IMR-90 (cell line): ENCODE data around the gene AP2M1. TPM values are rescaled to one million over a fixed set of nuclear protein-coding genes. Genes with fewer than 3 reads are reported as not detected.

ENCODE experiments used
- ATAC-seq: fragments of 200-7000 bp; cut with Tn5 transposase; 2 replicates; pipeline ENCODE4 v1.9.1; 2020; ENCODE audit warnings: low read depth, mild to moderate bottlenecking, moderate library complexity
- BruUV-seq: library from RNA; stranded (reverse); fragments of 400-500 nt; replicated peaks from 2 replicates; lab custom pipeline; 2021; lab: Mats Ljungman, UMichigan
- CTCF ChIA-PET: fragments of 300-600 bp; formaldehyde crosslinking; extraction: SDS; loops from one replicate; lab custom pipeline; 2021; ENCODE audit warnings: antibody characterized with exemption; lab: Yijun Ruan, JAX
- POLR2A ChIA-PET: fragments of 300-600 bp; sonication (Branson Sonifier 250); formaldehyde crosslinking; loops from one replicate; lab custom pipeline; 2022; ENCODE audit warnings: antibody characterized with exemption; ENCODE audit not compliant: unreplicated experiment; lab: Charles Lee
- DNase-seq: peaks from one replicate; pipeline ENCODE4 v3.0.0; 2013
- H2AFZ ChIP-seq: replicated peaks from 2 replicates; pipeline ENCODE3; 2013; ENCODE audit warnings: low read length, mild to moderate bottlenecking; ENCODE audit not compliant: poor library complexity
- H2AK5ac ChIP-seq: 2 replicates; pipeline ENCODE4 v1.6.1; 2013; ENCODE audit warnings: low read depth, low read length, inconsistent platforms
- H2AK9ac ChIP-seq: replicated peaks from 2 replicates; pipeline ENCODE3; 2013; ENCODE audit warnings: mild to moderate bottlenecking, low read depth, low read length, moderate library complexity; ENCODE audit not compliant: poor library complexity
- H2BK120ac ChIP-seq: 2 replicates; pipeline ENCODE4 v1.6.1; 2013; ENCODE audit warnings: low read depth, low read length, inconsistent platforms
- H2BK15ac ChIP-seq: 3 replicates; pipeline ENCODE4 v1.6.1; 2013; ENCODE audit warnings: low read depth, low read length, inconsistent platforms
- H2BK20ac ChIP-seq: 2 replicates; pipeline ENCODE4 v1.6.1; 2013; ENCODE audit warnings: low read depth, mild to moderate bottlenecking, inconsistent platforms, low read length, moderate library complexity
- H2BK5ac ChIP-seq: 2 replicates; pipeline ENCODE4 v1.6.1; 2013; ENCODE audit warnings: mild to moderate bottlenecking, low read depth, low read length, inconsistent platforms; ENCODE audit not compliant: poor library complexity, severe bottlenecking
- H3K14ac ChIP-seq: replicated peaks from 2 replicates; pipeline ENCODE4 v1.6.1; 2013; ENCODE audit warnings: low read depth, low read length, inconsistent platforms
- H3K18ac ChIP-seq: 2 replicates; pipeline ENCODE4 v1.6.1; 2013; ENCODE audit warnings: low read depth, low read length, control low read depth
- H3K23ac ChIP-seq: 2 replicates; pipeline ENCODE4 v1.6.1; 2013; ENCODE audit warnings: low read depth, low read length, inconsistent platforms
- H3K27ac ChIP-seq: 2 replicates; pipeline ENCODE4 v1.5.1; 2013; ENCODE audit warnings: mild to moderate bottlenecking, control low read depth, low read length; ENCODE audit not compliant: insufficient read depth
- H3K27me3 ChIP-seq: 2 replicates; pipeline ENCODE4 v1.6.1; 2013; ENCODE audit warnings: low read length; ENCODE audit not compliant: control insufficient read depth, insufficient read depth
- H3K36me3 ChIP-seq: 2 replicates; pipeline ENCODE4 v1.6.1; 2013; ENCODE audit warnings: low read length, mixed read lengths; ENCODE audit not compliant: control insufficient read depth, insufficient read depth
- H3K4ac ChIP-seq: 2 replicates; pipeline ENCODE4 v1.6.1; 2013; ENCODE audit warnings: low read depth, low read length, inconsistent platforms
- H3K4me1 ChIP-seq: 2 replicates; pipeline ENCODE4 v1.6.1; 2013; ENCODE audit warnings: low read length, mixed read lengths; ENCODE audit not compliant: control insufficient read depth, insufficient read depth
- H3K4me2 ChIP-seq: 2 replicates; pipeline ENCODE4 v1.6.1; 2013; ENCODE audit warnings: low read depth, mild to moderate bottlenecking, control low read depth, low read length, moderate library complexity
- H3K4me3 ChIP-seq: 2 replicates; pipeline ENCODE4 v1.5.1; 2013; ENCODE audit warnings: low read depth, mild to moderate bottlenecking, control low read depth, low read length, moderate library complexity; ENCODE audit not compliant: insufficient read depth
- H3K56ac ChIP-seq: 2 replicates; pipeline ENCODE4 v1.6.1; 2013; ENCODE audit warnings: low read length, inconsistent platforms; ENCODE audit not compliant: insufficient read depth; ENCODE audit errors: extremely low read depth
- H3K79me1 ChIP-seq, 2 experiments: 2 replicates each; pipeline ENCODE4 v1.6.1; 2013; ENCODE audit warnings: low read length in 2 of 2, inconsistent platforms in 1 of 2, low read depth in 1 of 2
- H3K9ac ChIP-seq: 2 replicates; pipeline ENCODE4 v1.6.1; 2013; ENCODE audit warnings: low read depth, low read length, control low read depth
- H3K9me1 ChIP-seq: 2 replicates; pipeline ENCODE4 v1.6.1; 2013; ENCODE audit warnings: low read length, inconsistent platforms; ENCODE audit not compliant: insufficient read depth
- H3K9me3 ChIP-seq: 2 replicates; pipeline ENCODE4 v1.6.1; 2013; ENCODE audit warnings: low read length; ENCODE audit not compliant: control insufficient read depth, insufficient read depth
- H4K20me1 ChIP-seq: 2 replicates; pipeline ENCODE4 v1.6.1; 2013; ENCODE audit warnings: low read length, inconsistent platforms; ENCODE audit not compliant: insufficient read depth
- H4K5ac ChIP-seq: 2 replicates; pipeline ENCODE4 v1.6.1; 2013; ENCODE audit warnings: mild to moderate bottlenecking, low read depth, low read length, control low read depth
- H4K8ac ChIP-seq, 2 experiments: 2 replicates each; pipeline ENCODE4 v1.6.1; 2013; ENCODE audit warnings: low read depth in 2 of 2, low read length in 2 of 2, control low read depth in 1 of 2, inconsistent platforms in 1 of 2
- H4K91ac ChIP-seq: 2 replicates; pipeline ENCODE4 v1.6.1; 2013; ENCODE audit warnings: low read depth, low read length, inconsistent platforms; ENCODE audit not compliant: insufficient read depth
- BHLHE40 ChIP-seq: fragments of 150-350 bp; IDR thresholded peaks from 2 replicates; pipeline ENCODE4 v1.6.1; 2016; ENCODE audit warnings: mild to moderate bottlenecking, low read depth, low read length
- CHD1 ChIP-seq: IDR thresholded peaks from 2 replicates; pipeline ENCODE4 v1.6.1; 2012; ENCODE audit warnings: low read depth, low read length, improper control_type of control experiment
- MXI1 ChIP-seq: IDR thresholded peaks from 2 replicates; pipeline ENCODE4 v1.6.1; 2012; ENCODE audit warnings: low read depth, mild to moderate bottlenecking, low read length, moderate library complexity, borderline replicate concordance
- NFE2L2 ChIP-seq: fragments of 150-350 bp; IDR thresholded peaks from 2 replicates; pipeline ENCODE4 v1.6.1; 2016; ENCODE audit warnings: low read depth, mild to moderate bottlenecking, low read length
- RAD21 ChIP-seq: IDR thresholded peaks from 2 replicates; pipeline ENCODE4 v1.6.1; 2012; ENCODE audit warnings: low read length, improper control_type of control experiment
- RFX5 ChIP-seq: IDR thresholded peaks from 2 replicates; pipeline ENCODE4 v1.8.0; 2012; ENCODE audit warnings: low read depth, mild to moderate bottlenecking, low read length, moderate library complexity
- SMC3 ChIP-seq: fragments of 150-350 bp; IDR thresholded peaks from 2 replicates; pipeline ENCODE4 v1.6.1; 2016; ENCODE audit warnings: low read depth, mild to moderate bottlenecking, antibody characterized with exemption, low read length, moderate library complexity
- WGBS, 2 experiments: methylation state at CpG; one replicate each; pipeline versions ENCODE4 v1.1.5 to v1.1.7; 2013; ENCODE audit warnings: missing lambda C conversion rate in 2 of 2; ENCODE audit not compliant: insufficient read length in 1 of 2; ENCODE audit errors: extremely low coverage in 2 of 2; 5-methylcytosine and 5-hydroxymethylcytosine counted together
- dilution Hi-C: fragments of 300-500 bp; cut with HindIII; formaldehyde crosslinking; loops from one replicate; pipeline ENCODE4 v1.14.3; 2018; ENCODE audit warnings: low sequenced_read_pairs; ENCODE audit not compliant: unreplicated experiment
- in situ Hi-C: fragments of 300-500 bp; cut with MboI; formaldehyde crosslinking; loops from 3 replicates; pipeline ENCODE4 v1.14.3; 2019; ENCODE audit warnings: low sequenced_read_pairs, inconsistent platforms, mixed read lengths
- intact Hi-C: fragments of 100-400 bp; cut with micrococcal nuclease; formaldehyde crosslinking; loops from 2 replicates; pipeline ENCODE4 v1.10.0; 2022
- polyA plus RNA-seq, 3 experiments: library from polyadenylated mRNA; depleted of rRNA; stranded (reverse); fragments of >200 nt; gene quantifications; 2 replicates each; pipeline ENCODE4 v1.2.3, GENCODE V29; 2012; ENCODE audit warnings: low replicate concordance in 1 of 3
- total RNA-seq: library from RNA; depleted of rRNA; stranded (reverse); fragments of >200 nt; gene quantifications from 2 replicates; pipeline ENCODE4 v1.2.3, GENCODE V29; 2012

The AP2M1 gene
- total and polyA plus RNA-seq, 2 of the 4 experiments (the other 2 are of a cell fraction) = 876 to 1,065 TPM

DNA sequence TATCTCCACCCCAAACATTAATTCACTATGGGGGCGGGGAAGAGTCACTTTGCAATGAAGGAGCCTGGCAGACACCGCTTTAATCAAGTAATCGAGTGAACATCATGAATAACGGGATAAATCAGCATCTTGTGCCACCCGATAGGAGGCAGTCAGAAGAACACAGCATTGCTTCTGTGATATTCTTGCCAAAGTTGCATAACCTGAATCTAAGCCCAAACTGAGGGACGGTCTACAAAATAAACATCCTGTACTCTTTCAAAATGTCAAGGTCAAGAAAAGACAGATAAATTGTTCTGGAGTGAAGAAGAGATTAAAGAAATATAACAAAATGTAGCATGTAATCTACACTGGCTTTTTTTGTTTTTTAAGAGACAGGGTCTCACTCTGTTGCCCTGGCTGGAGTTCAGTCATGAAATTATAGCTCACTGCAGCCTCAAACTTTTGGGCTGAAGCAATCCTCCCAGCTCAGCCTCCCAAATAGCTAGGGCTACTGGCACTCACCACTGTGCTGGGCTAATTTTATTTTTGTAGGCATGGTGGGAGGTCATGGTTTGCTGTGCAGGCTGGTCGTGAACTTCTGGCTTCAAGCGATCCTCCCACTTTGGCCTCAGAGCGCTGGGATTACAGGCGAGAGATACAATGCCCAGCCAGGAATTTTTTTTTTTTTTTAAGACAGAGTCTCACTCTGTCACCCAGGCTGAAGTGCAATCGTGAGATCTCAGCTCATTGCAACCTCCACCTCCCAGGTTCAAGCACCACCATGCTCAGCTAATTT is 34.7 kb downstream of the AP2M1 start:
- no peak overlapping the region for H3K23ac ChIP-seq
- ChIA-PET CTCF (no interaction called here), POLR2A (no interaction called here)
- dilution Hi-C loops = no loop called here
- H2AFZ ChIP-seq = no peak overlapping the region
- H3K4me2 ChIP-seq = no peak overlapping the region
- H4K20me1 ChIP-seq = no peaks in the 10 kb centered on the region
- no peak overlapping the region for H3K9ac ChIP-seq
- no peaks in the 10 kb centered on the region for H3K9me1 ChIP-seq
- TF ChIP-seq SMC3 (no peak), NFE2L2 (no peak), RFX5 (no peak), RAD21 (no peak), BHLHE40 (no peak), MXI1 (no peak), CHD1 (no peak)
- no peaks in the 10 kb centered on the region for H3K4me1 ChIP-seq
- BruUV-seq = no TSS peak
- intact Hi-C loops = no loop called here
- no peak overlapping the region for H2BK15ac ChIP-seq
- no peak overlapping the region for H4K5ac ChIP-seq
- no peak overlapping the region for H3K14ac ChIP-seq
- no peaks in the 10 kb centered on the region for H3K79me1 ChIP-seq
- H3K4ac ChIP-seq = no peak overlapping the region
- H3K56ac ChIP-seq = no peak overlapping the region
- no peak overlapping the region for H3K18ac ChIP-seq
- H2AK5ac ChIP-seq = no peak overlapping the region
- no peak for ATAC-seq
- no peaks in the 10 kb centered on the region for H3K36me3 ChIP-seq
- peaks cover 20% of the 10 kb centered on the region for H3K27me3 ChIP-seq
- WGBS, 2 experiments = 75% methylated on average over 2 of the region's 11 CpGs; no CpG with 5 or more reads in 1 of the 2 experiments
- no peak overlapping the region for H2AK9ac ChIP-seq
- no peak overlapping the region for H3K27ac ChIP-seq
- H2BK20ac ChIP-seq = no peak overlapping the region
- in situ Hi-C loops = no loop called here
- H4K91ac ChIP-seq = no peak overlapping the region
- no peak for DNase-seq
- no peaks in the 10 kb centered on the region for H3K9me3 ChIP-seq
- no peak overlapping the region for H3K4me3 ChIP-seq
- H2BK5ac ChIP-seq = no peak overlapping the region
- H2BK120ac ChIP-seq = no peak overlapping the region
- H4K8ac ChIP-seq = no peak overlapping the region
